NCI-H2196 treated with DMSO at 0.1 percent for 48 hours (cell line): ENCODE results near the gene TAF4B.
"Not testable (repeated sequence)": the region's sequence is repeated elsewhere in the genome, so short reads cannot be mapped to it uniquely, and the experiment has no call there.

ENCODE experiments used
- DNase-seq: peaks from one replicate; lab custom pipeline; 2025; ENCODE audit not compliant: unreplicated experiment; lab: John Stamatoyannopoulos, UW

TAF4B gene

DNA sequence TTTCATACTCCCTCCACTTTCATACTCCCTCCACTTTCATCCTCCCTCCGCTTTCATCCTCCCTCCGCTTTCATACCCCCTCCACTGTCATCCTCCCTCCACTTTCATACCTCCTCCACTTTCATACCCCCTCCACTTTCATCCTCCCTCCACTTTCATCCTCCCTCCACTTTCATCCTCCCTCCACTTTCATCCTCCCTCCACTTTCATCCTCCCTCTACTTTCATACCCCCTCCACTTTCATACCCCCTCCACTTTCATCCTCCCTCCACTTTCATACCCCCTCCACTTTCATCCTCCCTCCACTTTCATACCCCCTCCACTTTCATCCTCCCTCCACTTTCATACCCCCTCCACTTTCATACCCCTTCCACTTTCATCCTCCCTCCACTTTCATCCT is 77.0 kb downstream of the TAF4B start:
- DNase-seq = not testable (repeated sequence)

DNA sequence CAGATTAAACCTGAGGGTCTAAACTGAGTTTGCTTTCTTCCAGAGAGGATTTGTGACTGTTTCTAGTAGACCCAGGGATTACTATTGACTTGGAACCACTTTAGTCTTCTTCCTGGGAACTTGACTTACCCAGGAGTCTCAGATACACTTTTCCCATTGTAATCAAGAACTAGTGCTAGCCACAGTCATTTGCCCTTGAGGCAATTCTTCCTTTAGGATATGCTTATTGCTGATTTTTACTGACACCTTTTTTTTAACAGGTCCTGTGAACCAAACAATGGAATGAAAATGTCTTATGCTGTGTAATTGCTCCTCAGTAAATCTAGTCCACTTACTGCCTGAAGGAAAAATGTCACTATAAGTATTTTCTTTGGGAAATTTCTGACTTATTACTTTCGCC is 78.3 kb downstream of the TAF4B start:
- DNase-seq = no peak

DNA sequence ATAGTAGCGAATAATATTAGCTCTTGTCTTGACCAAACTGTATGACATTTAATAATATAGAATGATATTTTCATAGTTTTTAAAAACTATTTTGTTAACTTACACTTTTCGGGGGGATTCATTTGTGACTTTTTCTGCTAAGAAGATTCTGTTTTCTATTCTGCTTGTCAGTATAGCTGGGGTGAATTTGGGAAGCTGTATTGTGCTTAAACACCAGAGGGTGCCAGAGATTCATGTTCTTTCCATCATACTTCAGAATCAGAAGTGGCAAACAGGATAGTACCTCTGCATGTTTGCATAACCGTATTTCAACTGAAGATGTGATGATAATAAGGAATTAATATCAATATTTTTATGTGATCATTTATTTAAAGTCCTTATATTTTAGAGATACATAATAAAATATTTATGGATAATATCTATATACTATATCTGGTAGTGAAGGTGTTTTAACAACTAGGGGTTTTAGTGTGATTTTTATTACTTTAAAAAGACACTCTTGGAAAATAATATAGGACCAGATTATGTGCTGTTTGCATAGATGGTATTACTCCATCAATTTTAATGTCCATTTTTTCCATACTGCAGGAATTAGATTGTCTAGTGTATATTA is 81.0 kb downstream of the TAF4B start:
- DNase-seq = peak; percentile 58

DNA sequence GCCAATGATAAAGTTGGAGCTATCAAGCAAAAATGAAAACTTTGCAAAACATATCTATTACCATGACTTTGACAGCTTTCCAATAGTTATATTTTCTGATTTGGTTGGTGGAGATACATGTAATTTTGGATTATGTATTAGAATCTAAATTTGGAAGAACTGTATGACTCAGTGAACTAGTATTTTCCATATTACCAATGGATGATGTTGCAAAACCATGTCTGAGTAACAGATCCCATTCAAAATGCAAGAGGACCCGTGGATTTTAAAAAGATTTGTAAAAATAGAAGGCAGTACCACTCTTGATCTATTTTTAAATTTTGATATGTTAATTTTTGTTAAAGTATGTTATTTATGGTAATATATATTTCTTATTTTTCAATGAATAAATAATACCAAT is 83.0 kb downstream of the TAF4B start:
- no peak for DNase-seq

DNA sequence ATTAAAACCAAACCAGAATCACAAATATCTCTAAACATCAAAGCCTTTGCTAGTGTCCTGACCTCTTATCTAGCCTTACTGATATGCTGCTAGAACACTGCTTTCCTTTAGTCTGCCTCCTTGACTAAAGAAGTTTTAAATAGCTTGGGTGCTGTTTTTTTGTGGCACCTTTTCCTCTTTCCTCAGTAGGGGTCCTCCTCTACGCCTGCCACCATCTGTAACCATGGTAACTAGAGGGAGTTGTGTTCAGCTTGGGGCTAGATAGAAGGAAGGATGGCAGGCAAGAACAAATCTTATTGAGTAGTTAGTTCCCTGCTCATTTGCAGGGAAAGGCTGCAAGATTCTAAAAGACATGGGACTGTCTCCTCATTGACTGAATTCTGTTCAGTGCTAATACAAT is 86.0 kb downstream of the TAF4B start:
- DNase-seq = no peak

DNA sequence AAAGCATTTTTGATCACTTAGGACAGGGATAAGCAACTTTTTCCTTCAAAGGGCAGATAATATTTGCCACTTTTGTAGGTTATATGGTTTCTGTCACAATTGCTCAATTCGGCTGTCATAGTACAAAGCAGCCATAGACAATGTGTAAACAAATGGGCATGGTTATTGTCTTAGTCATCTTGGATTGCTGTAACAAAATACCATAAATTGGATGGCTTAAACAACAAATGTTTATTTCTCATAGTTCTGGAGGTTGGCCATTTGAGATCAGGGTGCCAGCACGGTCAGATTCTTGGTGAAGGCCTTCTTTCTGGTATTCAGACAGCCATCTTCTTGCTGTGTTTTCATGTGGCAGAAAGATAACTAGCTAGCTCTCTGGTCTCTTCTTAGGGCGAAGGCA is 91.2 kb downstream of the TAF4B start:
- no peak for DNase-seq

DNA sequence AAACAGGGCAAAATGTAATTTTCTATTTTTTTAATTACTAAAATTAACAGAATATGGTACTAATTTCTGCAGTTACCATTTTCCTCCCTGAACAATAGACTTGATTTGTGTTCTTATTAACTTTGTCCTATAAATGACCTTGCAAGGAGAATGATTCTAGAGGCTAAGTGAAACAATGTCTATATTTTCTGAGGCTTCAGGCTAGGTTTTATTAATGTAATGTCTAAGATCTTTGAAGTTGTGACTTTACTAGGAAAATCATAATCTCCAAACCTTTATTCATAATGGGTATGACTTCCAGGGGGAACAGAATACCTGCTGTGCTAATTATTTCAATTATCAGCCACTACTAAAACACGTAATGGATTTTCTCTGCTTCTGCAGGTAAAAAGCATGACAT is 94.4 kb downstream of the TAF4B start:
- DNase-seq = no peak

DNA sequence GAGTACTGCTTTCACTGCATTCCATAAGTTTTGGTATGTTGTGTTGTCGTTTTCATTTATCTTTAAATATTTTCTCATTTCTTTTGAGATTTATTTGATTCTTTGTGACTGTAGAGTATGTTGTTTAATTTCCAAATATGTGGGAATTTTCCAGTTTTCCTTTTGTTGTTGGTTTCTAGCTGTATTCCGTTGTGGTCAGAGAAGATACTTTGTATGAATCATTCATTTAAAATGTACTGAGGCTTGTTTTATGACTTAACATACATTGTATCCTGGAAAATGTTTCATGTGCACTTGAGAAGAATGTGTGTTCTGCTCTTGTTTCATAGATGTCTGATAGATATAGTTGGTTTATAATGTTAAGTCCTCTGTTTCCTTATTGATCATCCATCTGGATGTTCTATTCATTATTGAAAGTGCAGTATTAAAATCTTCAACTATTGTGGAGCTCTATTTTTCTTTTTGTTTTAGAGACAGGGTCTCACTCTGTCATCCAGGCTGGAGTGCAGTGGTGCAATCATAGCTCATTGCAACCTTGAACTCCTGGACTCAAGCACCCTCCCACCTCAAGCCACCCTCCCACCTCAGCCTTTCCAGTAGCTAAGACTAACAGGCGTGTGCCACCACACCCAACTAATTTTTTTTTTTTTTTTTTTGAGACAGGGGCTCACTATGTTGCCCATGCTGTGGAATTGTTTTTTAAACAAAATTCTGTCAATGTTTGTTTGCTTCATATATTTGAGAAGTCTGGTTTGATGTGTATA is 96.8 kb downstream of the TAF4B start:
- DNase-seq = no peak

DNA sequence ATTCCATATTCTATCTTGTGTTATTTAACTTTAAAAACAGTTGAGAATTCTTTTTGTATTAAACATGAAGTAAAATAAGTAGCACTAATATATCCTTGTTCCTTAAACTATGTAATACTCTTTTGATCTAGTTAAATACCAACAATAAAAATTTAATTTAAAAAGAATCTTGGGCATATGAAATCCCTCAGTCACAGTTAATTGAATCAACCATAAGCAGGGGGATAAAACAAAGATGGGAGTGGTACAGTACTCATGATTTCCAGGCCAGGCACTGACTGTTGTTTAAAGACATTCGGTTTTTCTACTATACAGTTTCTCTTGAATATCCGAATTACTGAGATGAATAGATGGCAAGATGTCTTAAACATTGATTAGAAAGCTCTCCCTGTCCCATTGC is 99.5 kb downstream of the TAF4B start:
- DNase-seq = no peak

DNA sequence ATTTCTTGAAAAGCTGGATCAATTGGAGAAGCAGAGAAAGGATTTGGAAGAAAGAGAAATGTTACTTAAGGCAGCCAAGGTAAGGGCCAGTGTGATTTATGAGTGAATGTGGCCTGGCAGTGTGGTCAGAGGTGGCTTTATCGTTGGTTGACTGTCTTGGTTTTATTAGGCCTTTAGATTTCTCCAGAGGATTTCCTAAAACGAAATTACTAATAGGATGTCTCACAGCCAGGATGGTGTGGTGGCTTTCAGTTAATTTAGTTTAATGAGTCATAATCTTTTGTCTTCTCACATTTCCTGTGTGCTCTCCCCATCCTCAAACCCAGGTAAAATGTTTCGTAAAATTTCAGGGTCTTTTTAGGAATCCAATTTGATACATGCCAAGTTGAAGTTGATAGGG is 100.8 kb downstream of the TAF4B start:
- DNase-seq = no peak

DNA sequence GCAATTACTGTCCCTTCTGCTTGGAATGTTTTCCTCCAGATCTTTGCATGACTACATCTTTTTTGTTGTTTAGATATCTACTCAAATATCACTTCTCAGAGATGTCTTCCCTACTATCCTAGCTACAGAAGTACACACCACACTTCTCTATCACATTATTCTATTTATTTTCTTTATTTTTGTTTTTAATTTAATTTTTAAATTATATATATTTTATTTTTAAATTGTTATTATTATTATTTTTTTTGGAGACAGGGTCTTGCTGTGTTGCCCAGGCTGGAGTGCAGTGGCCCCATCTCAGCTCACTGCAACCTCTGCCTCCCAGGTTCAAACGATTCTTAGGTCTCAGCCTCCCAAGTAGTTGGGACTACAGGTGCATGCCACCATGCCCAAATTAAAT is 106.7 kb downstream of the TAF4B start:
- no peak for DNase-seq

DNA sequence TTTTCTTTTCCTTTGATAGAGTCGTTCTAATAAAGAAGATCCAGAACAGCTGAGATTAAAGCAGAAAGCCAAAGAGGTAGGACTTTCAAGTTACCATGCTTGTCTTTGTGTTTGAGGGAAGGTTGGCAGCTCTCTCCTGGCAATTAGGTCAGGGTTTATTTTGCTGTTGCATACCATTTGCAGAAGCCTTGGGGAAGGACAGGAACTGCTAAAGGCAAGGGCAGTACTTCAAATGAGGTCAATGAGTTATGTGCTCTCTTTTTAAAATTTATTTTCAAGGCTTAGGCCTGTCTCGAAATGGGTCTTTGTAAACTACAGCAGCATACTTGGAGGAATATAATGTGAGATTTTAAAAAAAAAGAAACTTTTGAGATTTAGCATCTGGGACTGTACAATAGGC is 108.9 kb downstream of the TAF4B start:
- DNase-seq = no peak

DNA sequence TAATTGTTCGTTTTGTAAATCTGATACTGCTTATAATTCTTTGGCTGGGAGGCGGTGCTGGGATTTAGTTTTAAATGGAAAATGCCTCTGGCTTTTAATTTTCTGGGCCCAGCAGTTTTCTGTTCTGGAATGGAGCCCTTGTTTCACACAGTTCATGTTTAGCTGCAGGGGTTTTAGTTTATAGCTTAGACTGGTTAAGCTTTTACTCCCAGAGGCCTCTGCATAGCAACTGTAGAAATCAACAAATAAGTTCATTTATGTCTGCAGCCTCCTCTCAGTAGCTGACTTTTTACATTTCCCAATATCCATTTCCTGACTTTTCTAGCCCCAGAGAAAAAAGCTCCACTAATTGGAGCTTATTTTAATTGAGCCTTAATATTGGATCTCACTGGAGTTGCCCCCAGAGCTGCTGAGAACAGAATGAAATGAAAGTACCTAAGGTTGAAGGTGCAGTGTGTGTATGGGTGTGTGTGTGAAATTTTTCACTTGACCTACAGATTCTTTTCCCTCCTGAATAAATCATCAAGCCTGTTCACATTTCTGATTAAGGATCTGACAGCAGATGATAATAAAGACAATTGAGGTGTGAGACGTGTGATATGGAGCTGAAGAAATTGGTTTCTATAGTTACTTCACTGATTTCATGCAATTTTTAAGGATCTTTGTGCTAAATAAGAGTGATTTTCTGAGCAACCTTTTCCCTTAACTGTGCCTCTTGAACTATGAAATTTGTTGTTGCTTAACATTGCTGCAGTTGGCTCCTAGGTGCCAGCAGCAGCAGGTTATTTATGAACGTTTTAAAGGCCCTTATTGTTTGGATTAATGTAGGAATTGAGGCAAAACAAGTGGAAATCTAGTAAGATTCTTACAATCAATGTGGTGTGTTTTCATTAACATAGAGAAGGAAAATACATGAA is 109.6 kb downstream of the TAF4B start:
- no peak for DNase-seq

DNA sequence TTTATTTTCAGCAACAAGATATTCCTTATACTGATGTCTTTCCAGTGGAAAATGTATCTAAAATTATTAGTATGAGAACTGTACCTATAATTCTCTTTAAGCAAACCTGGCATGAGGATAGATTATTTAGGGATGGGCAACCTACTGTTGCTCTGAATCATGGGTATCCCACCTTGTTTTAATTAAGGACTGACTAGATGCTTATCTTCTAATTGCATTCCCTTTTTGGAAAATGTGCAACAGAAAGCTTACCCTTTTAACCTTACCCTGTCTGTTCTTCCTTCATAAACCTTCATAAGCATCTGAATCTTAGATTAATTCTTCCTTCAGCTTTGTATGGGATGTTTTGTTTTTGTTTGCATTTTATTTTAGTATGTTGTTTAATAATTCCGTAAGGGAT is 110.3 kb downstream of the TAF4B start:
- DNase-seq = no peak

DNA sequence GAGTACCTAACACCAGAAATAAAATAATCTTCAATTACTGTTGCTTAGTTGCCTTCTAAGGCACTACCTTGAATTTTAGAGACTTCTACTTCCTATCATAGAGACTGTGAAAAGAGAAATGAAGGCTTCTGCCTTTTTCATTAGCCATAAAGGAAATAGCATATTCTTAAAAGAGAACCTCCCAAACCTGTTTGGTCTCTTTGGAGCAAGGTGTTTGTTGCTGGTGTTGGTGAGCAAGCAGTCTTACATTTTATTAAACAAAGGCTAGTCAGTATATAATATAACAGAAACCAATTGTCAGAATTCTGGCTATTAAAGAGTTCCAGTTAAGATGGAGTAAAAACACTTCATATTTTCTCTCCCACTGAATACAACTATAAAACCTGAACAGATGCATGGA is 116.4 kb downstream of the TAF4B start:
- DNase-seq = no peak

DNA sequence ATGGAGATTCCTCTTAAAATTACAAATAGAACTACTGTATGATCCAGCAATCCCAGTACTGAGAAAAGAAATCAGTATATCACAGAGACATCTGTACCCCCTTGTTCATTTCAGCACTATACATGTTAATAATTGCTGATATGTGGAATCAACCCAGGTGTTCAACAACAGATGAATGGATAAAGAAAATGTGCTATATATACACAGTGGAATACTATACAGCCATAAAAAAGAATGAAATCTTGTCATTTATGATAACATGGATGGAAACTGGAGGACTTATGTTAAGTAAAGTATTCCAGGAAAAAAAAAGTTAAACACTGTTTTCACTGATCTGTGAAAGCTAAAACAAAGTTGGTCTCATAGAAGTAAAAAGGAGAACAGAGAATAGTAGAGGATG is 124.7 kb downstream of the TAF4B start:
- no peak for DNase-seq

DNA sequence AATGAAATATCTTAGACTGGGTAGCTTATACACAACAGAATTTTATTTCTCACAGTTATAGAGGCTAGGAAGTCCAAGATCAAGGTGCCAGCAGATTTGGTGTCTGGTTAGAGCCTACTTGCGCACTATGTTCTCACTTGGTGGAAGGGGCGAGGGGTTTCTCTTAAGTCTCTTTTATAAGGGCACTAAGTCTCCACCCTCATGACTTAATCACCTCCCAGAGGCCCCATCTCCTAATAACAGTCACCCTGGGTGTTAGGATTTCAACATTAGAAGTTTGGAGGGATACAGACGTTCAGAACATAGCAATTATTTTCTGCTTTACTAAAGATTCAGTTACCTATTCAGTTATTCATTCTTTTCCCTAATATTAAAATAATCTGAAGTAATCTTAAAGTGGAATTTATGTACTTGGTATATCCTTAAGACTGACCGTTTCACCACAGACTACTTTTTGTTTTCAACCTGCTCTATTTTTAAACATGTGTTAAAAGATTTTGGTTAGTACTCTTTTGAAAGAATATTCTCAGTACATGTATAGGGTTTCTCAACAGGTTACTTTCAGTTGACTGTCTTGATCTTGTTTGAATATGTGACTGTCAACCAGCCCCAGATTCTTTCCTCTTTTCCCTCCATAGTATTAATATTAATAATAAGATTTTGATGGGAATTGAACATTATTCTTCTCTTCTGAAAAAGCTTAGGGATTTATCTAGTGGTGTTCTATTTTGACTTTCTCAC is 130.0 kb downstream of the TAF4B start:
- no peak for DNase-seq

DNA sequence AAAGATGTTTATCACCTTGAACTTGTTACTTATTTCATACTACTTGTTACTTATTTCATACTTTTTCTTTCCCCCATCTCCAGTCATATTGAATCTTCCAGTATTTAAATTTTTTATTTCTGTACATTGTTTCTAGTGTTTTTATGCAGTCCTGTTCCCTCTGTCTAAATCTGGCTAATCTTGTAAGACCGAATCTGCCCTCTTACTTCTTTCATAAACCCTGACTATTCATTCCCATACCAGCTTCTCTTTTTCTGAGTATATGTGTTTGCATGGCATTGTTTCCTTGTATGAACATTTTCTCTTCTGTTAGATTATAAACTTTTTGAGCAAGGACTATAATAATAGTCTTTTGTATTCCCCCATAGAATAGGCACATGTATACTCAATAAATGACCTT is 131.7 kb downstream of the TAF4B start:
- no peak for DNase-seq

DNA sequence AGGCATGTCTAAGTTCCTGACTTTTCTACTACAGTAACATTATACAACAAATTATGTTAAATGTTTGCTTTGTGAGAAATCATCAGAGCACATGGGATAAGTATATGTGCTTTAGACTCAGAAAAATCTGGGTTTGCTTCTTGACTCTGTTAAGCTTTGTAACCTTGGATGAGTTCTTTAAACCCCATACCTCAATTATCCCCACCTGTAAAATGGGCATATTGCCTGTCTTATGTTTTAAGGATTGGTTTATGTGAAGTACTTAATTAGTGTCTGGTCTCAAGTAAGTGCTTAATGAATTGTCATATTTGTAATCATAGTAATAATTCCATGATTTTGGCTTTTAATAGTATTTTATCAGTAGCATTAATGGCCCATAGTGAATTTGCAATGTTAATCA is 135.8 kb downstream of the TAF4B start:
- DNase-seq = no peak

DNA sequence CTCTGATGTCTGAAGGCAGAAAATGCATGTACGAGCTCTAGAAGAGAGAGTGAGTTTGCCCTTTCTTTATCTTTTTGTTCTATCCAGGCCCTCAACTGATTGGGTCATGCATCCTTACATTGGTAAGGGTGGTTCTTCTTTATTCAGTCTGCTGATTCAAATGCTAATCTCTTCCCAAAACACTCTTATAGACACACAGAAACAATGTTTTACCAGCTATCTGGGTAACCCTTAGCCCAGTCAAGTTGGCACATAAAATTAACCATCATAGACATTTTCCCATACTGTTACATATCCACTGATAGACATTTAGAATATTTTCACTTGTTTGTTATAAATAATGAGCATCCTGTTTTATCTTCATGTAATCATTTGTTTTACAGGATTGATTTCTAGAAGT is 141.2 kb downstream of the TAF4B start:
- DNase-seq = no peak

DNA sequence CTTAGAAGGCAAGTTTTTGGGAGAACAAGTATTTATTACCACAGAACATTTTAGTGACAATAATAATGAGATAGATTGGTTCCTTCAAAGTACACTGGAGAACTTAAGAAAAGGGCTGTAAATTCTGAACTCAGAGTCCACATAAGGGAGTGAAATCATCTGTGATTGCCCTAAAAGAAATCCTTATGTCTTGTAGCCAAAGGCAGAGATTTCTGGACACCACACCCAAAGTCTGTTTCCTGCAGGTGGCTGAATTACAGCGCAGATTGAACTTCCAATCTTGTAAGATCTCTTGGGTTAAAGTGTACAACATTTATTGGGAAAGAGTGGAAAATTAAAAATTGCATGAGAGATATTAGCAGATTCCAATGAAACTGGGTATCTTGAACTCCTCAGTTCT is 143.8 kb downstream of the TAF4B start:
- DNase-seq = no peak
